Keratinocyte (primary cell): ENCODE measurements around the gene CDK14. TPM values are rescaled to one million over a fixed set of nuclear protein-coding genes. Genes with fewer than 3 reads are reported as not detected.

ENCODE experiments used
- DNase-seq: peaks from one replicate; pipeline ENCODE4 v3.0.0-alpha.2; 2011; ENCODE audit warnings: low read depth, missing footprints, low spot score
- FAIRE-seq: peaks from 2 replicates; lab custom pipeline; 2011; peaks lifted over from hg19 to GRCh38; lab: Jason Lieb, UNC
- H2AFZ ChIP-seq: 2 replicates; pipeline ENCODE4 v1.6.0; 2012; ENCODE audit warnings: low read length, control low read depth, inconsistent platforms; ENCODE audit not compliant: control insufficient read depth
- H3K27ac ChIP-seq: 2 replicates; pipeline ENCODE4 v1.5.1; 2011; ENCODE audit warnings: low read length; ENCODE audit not compliant: control insufficient read depth, insufficient read depth
- H3K27me3 ChIP-seq: 3 replicates; pipeline ENCODE4 v1.6.0; 2011; ENCODE audit warnings: low read length; ENCODE audit not compliant: control insufficient read depth, insufficient read depth; ENCODE audit errors: extremely low read depth
- H3K36me3 ChIP-seq, 2 experiments: 2 replicates in 1 of 2; 3 replicates in 1 of 2; pipeline ENCODE4 v1.5.1; 2011; ENCODE audit warnings: low read length in 2 of 2, mild to moderate bottlenecking in 1 of 2; ENCODE audit not compliant: control insufficient read depth in 2 of 2, insufficient read depth in 2 of 2; ENCODE audit errors: extremely low read depth in 1 of 2
- H3K4me1 ChIP-seq: 3 replicates; pipeline ENCODE4 v1.5.1; 2011; ENCODE audit warnings: low read length; ENCODE audit not compliant: control insufficient read depth, insufficient read depth; ENCODE audit errors: extremely low read depth
- H3K4me2 ChIP-seq: 3 replicates; pipeline ENCODE4 v1.6.0; 2011; ENCODE audit warnings: low read depth, low read length; ENCODE audit not compliant: control insufficient read depth, insufficient read depth; ENCODE audit errors: extremely low read depth
- H3K4me3 ChIP-seq, 3 experiments: fragments of 200-600 bp in 1 of 3; sonication (generic) in 1 of 3; 2 replicates in 2 of 3; 3 replicates in 1 of 3; pipeline ENCODE4 v1.5.1; 2011 to 2016; ENCODE audit warnings: low read length in 3 of 3, mild to moderate bottlenecking in 3 of 3, control low read depth in 2 of 3, inconsistent platforms in 1 of 3, low read depth in 1 of 3, mixed read lengths in 1 of 3, mixed run types in 1 of 3, moderate library complexity in 1 of 3; ENCODE audit not compliant: control insufficient read depth in 2 of 3, insufficient read depth in 2 of 3; ENCODE audit errors: extremely low read depth in 1 of 3
- H3K79me2 ChIP-seq: 2 replicates; pipeline ENCODE4 v1.6.0; 2012; ENCODE audit warnings: low read length; ENCODE audit not compliant: control insufficient read depth, insufficient read depth
- H3K9ac ChIP-seq: 3 replicates; pipeline ENCODE4 v1.6.0; 2011; ENCODE audit warnings: low read length; ENCODE audit not compliant: control insufficient read depth, insufficient read depth; ENCODE audit errors: extremely low read depth
- H3K9me1 ChIP-seq: 3 replicates; pipeline ENCODE4 v1.6.0; 2011; ENCODE audit warnings: low read length; ENCODE audit not compliant: control insufficient read depth, insufficient read depth; ENCODE audit errors: extremely low read depth
- H3K9me3 ChIP-seq: 2 replicates; pipeline ENCODE4 v1.5.1; 2012; ENCODE audit warnings: low read depth, low read length; ENCODE audit not compliant: control insufficient read depth
- H4K20me1 ChIP-seq: 3 replicates; pipeline ENCODE4 v1.6.0; 2011; ENCODE audit warnings: low read length; ENCODE audit not compliant: control insufficient read depth, insufficient read depth; ENCODE audit errors: extremely low read depth
- EZH2 ChIP-seq: IDR thresholded peaks from one replicate; pipeline ENCODE4 v1.6.1; 2012; ENCODE audit warnings: inconsistent platforms, mild to moderate bottlenecking, low read length, moderate library complexity
- dilution Hi-C: fragments of 300-500 bp; cut with MboI; formaldehyde crosslinking; loops from one replicate; pipeline ENCODE4 v1.7.0; 2020; ENCODE audit warnings: low sequenced_read_pairs; ENCODE audit not compliant: extremely low pct_ligation_motif_present
- polyA plus RNA-seq, 5 experiments: library from polyadenylated mRNA; depleted of rRNA in 3 of 5; stranded (reverse) in 3 of 5; stranded (forward) in 1 of 5; unstranded in 1 of 5; fragments of >200 nt; gene quantifications; 1 replicate in 1 of 5; 2 replicates in 3 of 5; 3 replicates in 1 of 5; pipeline versions ENCODE4 v1.2.1 to v1.2.3, GENCODE V29; 2011 to 2012; ENCODE audit warnings: missing spikeins in 2 of 5, low read depth in 1 of 5, low replicate concordance in 1 of 5
- TF ChIP-seq, protein P1 (sequence below), 3 experiments: IDR thresholded peaks in 1 of 3; conservative IDR thresholded peaks in 1 of 3; optimal IDR thresholded peaks in 1 of 3; 2 replicates in 2 of 3; 3 replicates in 1 of 3; pipeline versions ENCODE3 to v1.5.1; 2011; ENCODE audit warnings: low read length in 3 of 3, mild to moderate bottlenecking in 3 of 3, moderate library complexity in 2 of 3, control low read depth in 1 of 3, inconsistent platforms in 1 of 3; ENCODE audit not compliant: insufficient read depth in 2 of 3; ENCODE audit errors: extremely low read depth in 1 of 3

The CDK14 gene
- polyA plus RNA-seq, 1 donor (not counting 4 experiments of a cell fraction or from before 2014, with no cell fraction given): 4.0 TPM

DNA sequence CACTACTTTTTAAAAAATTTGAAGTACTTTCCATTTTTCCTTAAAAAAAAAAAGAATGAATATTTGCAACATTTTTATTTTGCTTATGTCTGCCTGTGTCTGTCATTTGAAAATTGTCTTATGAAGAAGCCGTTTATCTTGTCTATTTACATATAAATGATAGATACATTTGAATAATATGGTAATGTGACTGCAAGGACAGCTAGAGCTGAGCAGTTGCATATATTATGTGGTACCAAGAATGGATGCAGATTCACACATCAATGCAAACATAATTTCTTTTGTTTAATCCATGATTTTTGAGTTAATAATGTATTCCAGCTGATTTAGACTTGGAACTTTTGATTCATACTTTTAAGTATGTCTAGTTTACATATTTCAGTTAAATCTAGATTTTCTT, 268.0 kb downstream of the CDK14 start:
- Histone ChIP-seq H3K36me3 (no peaks in the 10 kb centered on the region), H3K9me1 (no peaks in the 10 kb centered on the region), H3K79me2 (no peaks in the 10 kb centered on the region), H3K9me3 (no peaks in the 10 kb centered on the region), H3K4me3 (no peak overlapping the region), H4K20me1 (no peaks in the 10 kb centered on the region), H3K4me2 (no peak overlapping the region), H3K9ac (no peak overlapping the region), H3K27ac (no peak overlapping the region), H3K4me1 (no peaks in the 10 kb centered on the region), H2AFZ (no peak overlapping the region), H3K27me3 (no peaks in the 10 kb centered on the region)
- no peak for TF ChIP-seq EZH2
- TF ChIP-seq, protein P1, sequence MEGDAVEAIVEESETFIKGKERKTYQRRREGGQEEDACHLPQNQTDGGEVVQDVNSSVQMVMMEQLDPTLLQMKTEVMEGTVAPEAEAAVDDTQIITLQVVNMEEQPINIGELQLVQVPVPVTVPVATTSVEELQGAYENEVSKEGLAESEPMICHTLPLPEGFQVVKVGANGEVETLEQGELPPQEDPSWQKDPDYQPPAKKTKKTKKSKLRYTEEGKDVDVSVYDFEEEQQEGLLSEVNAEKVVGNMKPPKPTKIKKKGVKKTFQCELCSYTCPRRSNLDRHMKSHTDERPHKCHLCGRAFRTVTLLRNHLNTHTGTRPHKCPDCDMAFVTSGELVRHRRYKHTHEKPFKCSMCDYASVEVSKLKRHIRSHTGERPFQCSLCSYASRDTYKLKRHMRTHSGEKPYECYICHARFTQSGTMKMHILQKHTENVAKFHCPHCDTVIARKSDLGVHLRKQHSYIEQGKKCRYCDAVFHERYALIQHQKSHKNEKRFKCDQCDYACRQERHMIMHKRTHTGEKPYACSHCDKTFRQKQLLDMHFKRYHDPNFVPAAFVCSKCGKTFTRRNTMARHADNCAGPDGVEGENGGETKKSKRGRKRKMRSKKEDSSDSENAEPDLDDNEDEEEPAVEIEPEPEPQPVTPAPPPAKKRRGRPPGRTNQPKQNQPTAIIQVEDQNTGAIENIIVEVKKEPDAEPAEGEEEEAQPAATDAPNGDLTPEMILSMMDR (optimal IDR thresholded peaks at IDR 0.05 in 1 of 3, IDR thresholded peaks at IDR 0.05 in 1 of 3, conservative IDR thresholded peaks at IDR 0.05 in 1 of 3; ENCODE audit: extremely low read depth in 1 of 3, insufficient read depth in 2 of 3, low read length in 3 of 3): no peak
- dilution Hi-C loops: no loop called here
- FAIRE-seq: no peak
- no peak for DNase-seq

DNA sequence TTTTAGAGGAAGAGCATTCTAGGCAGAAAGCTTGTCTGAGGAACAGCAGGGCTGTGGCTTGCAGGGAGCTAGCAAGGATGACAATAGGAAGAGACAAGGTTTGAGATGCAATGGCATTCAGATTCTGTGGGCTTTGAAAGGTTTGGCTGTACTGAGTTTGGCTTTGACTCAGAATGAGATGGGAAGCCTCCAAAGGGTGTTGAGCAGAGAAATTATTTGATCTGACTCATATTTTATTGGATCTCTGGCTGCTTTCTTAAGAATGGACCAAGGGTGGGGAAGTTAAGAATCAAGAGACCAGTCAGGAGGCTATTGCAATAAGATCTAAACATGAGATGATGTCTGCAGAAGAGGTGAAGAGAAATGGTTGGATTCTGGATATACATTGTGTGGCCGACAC, 273.2 kb downstream of the CDK14 start:
- no peaks in the 10 kb centered on the region for H3K9me1 ChIP-seq
- H4K20me1 ChIP-seq: no peaks in the 10 kb centered on the region
- no peak overlapping the region for H3K4me2 ChIP-seq
- H3K36me3 ChIP-seq: no peaks in the 10 kb centered on the region
- DNase-seq (no peak), FAIRE-seq (no peak)
- H3K4me1 ChIP-seq: no peaks in the 10 kb centered on the region
- no peak overlapping the region for H3K27ac ChIP-seq
- no peaks in the 10 kb centered on the region for H3K27me3 ChIP-seq
- no peak overlapping the region for H3K4me3 ChIP-seq
- H3K9ac ChIP-seq: no peak overlapping the region
- dilution Hi-C loops: no loop called here
- TF ChIP-seq, protein P1 (optimal IDR thresholded peaks at IDR 0.05 in 1 of 3, IDR thresholded peaks at IDR 0.05 in 1 of 3, conservative IDR thresholded peaks at IDR 0.05 in 1 of 3; ENCODE audit: extremely low read depth in 1 of 3, insufficient read depth in 2 of 3, low read length in 3 of 3): no peak
- no peak for TF ChIP-seq EZH2
- H2AFZ ChIP-seq: no peak overlapping the region
- H3K9me3 ChIP-seq: no peaks in the 10 kb centered on the region
- H3K79me2 ChIP-seq: no peaks in the 10 kb centered on the region
